ENCODE results near the gene ARHGAP5. TPM values are rescaled to one million over a fixed set of nuclear protein-coding genes. Genes with fewer than 3 reads are reported as not detected.

The ARHGAP5 gene
- total RNA-seq, 1 experiment from 2014 or later, result 66.9 TPM

GRCh38 chr14:32186248-32186647, 109.1 kb downstream of the ARHGAP5 start:
- Mint-ChIP-seq H3K9me3 (peaks cover 23% of the 10 kb centered on the region), H3K36me3 (no peaks in the 10 kb centered on the region), H3K27me3 (ENCODE audit: low read depth) (no peaks in the 10 kb centered on the region), H3K27ac (no peak overlapping the region), H3K4me3 (no peak overlapping the region), H3K4me1 (no peaks in the 10 kb centered on the region)
- no peak for DNase-seq (ENCODE audit: low spot score)
- TF ChIP-seq ZNF396 (CRISPR knock-in tag; IDR thresholded peaks at IDR 0.05; ENCODE audit: borderline replicate concordance) (no peak), MLX (CRISPR knock-in tag; IDR thresholded peaks at IDR 0.05) (no peak), HMGXB4 (CRISPR knock-in tag; IDR thresholded peaks at IDR 0.05) (no peak), ZNF263 (CRISPR knock-in tag; IDR thresholded peaks at IDR 0.05; ENCODE audit: low read depth) (no peak), ZNF416 (CRISPR knock-in tag; IDR thresholded peaks at IDR 0.05) (no peak), E2F4 (CRISPR knock-in tag; IDR thresholded peaks at IDR 0.05; ENCODE audit: borderline replicate concordance, low read depth) (no peak), E2F5 (CRISPR knock-in tag; IDR thresholded peaks at IDR 0.05) (no peak), SMAD4 (CRISPR knock-in tag; IDR thresholded peaks at IDR 0.05) (no peak), ZSCAN18 (CRISPR knock-in tag; IDR thresholded peaks at IDR 0.05) (no peak), CDX4 (CRISPR knock-in tag; IDR thresholded peaks at IDR 0.05; ENCODE audit: borderline replicate concordance) (no peak), KAT7 (CRISPR knock-in tag; IDR thresholded peaks at IDR 0.05; ENCODE audit: borderline replicate concordance) (no peak)
- TF ChIP-seq, protein P1, sequence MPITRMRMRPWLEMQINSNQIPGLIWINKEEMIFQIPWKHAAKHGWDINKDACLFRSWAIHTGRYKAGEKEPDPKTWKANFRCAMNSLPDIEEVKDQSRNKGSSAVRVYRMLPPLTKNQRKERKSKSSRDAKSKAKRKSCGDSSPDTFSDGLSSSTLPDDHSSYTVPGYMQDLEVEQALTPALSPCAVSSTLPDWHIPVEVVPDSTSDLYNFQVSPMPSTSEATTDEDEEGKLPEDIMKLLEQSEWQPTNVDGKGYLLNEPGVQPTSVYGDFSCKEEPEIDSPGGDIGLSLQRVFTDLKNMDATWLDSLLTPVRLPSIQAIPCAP (CRISPR knock-in tag; IDR thresholded peaks at IDR 0.05), result no peak
- POLR2A ChIA-PET, result no interaction called here
- ATAC-seq, result no peak
- CTCF ChIA-PET, result no interaction called here

- ATAC-seq (no peak), DNase-seq (ENCODE audit: low spot score) (no peak)
- Mint-ChIP-seq H3K4me1 (no peaks in the 10 kb centered on the region), H3K27ac (no peak overlapping the region), H3K4me3 (no peak overlapping the region), H3K9me3 (peaks cover 21% of the 10 kb centered on the region), H3K27me3 (ENCODE audit: low read depth) (no peaks in the 10 kb centered on the region), H3K36me3 (no peaks in the 10 kb centered on the region)
- no peak for TF ChIP-seq MAX (CRISPR knock-in tag; IDR thresholded peaks at IDR 0.05)
- TF ChIP-seq, protein P2, sequence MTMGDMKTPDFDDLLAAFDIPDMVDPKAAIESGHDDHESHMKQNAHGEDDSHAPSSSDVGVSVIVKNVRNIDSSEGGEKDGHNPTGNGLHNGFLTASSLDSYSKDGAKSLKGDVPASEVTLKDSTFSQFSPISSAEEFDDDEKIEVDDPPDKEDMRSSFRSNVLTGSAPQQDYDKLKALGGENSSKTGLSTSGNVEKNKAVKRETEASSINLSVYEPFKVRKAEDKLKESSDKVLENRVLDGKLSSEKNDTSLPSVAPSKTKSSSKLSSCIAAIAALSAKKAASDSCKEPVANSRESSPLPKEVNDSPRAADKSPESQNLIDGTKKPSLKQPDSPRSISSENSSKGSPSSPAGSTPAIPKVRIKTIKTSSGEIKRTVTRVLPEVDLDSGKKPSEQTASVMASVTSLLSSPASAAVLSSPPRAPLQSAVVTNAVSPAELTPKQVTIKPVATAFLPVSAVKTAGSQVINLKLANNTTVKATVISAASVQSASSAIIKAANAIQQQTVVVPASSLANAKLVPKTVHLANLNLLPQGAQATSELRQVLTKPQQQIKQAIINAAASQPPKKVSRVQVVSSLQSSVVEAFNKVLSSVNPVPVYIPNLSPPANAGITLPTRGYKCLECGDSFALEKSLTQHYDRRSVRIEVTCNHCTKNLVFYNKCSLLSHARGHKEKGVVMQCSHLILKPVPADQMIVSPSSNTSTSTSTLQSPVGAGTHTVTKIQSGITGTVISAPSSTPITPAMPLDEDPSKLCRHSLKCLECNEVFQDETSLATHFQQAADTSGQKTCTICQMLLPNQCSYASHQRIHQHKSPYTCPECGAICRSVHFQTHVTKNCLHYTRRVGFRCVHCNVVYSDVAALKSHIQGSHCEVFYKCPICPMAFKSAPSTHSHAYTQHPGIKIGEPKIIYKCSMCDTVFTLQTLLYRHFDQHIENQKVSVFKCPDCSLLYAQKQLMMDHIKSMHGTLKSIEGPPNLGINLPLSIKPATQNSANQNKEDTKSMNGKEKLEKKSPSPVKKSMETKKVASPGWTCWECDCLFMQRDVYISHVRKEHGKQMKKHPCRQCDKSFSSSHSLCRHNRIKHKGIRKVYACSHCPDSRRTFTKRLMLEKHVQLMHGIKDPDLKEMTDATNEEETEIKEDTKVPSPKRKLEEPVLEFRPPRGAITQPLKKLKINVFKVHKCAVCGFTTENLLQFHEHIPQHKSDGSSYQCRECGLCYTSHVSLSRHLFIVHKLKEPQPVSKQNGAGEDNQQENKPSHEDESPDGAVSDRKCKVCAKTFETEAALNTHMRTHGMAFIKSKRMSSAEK (CRISPR knock-in tag; IDR thresholded peaks at IDR 0.05; ENCODE audit: borderline replicate concordance), result no peak
- ChIA-PET POLR2A (no interaction called here), CTCF (no interaction called here)
These were observed 112.7 kb downstream of the ARHGAP5 start for GRCh38 chr14:32189811-32190210.
